Melanocyte of skin (primary cell): Measurements from ENCODE around the gene TACO1. TPM values are rescaled to one million over a fixed set of nuclear protein-coding genes. Genes with fewer than 3 reads are reported as not detected.

Experiments
- small RNA-seq, 2 donors: library from RNA; depleted of rRNA; stranded (forward); fragments of <200 nt; gene quantifications; one replicate each; pipeline ENCODE3, GENCODE V24; 2012
- total RNA-seq, 2 donors: library from RNA; depleted of rRNA; stranded (reverse); fragments of >200 nt; gene quantifications; 2 replicates each; pipeline ENCODE4 v1.2.3, GENCODE V29; 2012

The TACO1 gene
- total RNA-seq = 10 to 100 TPM; 20.0 to 38.3 TPM

DNA sequence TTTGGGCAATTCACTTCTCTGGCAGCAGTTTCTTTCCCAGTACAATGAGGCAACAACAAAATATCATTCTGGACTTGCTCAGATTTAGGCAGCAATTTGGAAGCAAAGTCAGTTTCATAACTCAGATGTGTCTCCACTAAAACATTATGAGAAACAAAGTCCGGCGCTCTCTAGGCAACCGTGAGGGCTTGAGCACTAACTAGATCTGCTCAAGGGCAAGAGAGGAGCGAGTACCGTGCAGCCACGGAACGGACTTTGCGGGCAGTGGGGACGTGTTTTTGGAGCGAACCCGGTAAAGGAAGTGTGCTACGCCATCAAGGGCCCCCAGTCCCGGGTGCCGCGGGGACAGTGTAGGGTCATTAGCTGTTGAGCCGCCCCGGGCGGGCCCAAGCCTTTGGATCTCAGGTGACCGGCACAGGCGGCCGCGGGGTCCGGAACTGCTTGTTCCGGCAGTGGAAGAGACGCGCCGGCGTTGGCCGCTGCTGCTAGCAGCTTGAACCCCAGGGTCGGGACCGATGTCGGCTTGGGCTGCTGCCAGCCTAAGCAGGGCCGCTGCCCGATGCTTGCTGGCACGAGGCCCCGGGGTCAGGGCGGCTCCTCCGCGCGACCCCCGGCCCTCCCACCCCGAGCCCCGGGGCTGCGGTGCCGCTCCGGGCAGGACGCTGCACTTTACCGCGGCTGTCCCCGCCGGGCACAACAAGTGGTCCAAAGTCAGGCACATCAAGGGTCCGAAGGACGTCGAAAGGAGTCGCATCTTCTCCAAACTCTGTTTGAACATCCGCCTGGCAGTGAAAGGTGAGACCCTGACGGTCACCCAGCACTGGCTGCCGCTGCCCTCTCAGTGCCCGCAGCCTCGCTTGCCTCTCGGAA is at the start of gene TACO1:
TSS of gene TACO1 (plus strand) at position 327 of the 870 bp plus-strand sequence. CDS start at position 516, 189 bp downstream.

DNA sequence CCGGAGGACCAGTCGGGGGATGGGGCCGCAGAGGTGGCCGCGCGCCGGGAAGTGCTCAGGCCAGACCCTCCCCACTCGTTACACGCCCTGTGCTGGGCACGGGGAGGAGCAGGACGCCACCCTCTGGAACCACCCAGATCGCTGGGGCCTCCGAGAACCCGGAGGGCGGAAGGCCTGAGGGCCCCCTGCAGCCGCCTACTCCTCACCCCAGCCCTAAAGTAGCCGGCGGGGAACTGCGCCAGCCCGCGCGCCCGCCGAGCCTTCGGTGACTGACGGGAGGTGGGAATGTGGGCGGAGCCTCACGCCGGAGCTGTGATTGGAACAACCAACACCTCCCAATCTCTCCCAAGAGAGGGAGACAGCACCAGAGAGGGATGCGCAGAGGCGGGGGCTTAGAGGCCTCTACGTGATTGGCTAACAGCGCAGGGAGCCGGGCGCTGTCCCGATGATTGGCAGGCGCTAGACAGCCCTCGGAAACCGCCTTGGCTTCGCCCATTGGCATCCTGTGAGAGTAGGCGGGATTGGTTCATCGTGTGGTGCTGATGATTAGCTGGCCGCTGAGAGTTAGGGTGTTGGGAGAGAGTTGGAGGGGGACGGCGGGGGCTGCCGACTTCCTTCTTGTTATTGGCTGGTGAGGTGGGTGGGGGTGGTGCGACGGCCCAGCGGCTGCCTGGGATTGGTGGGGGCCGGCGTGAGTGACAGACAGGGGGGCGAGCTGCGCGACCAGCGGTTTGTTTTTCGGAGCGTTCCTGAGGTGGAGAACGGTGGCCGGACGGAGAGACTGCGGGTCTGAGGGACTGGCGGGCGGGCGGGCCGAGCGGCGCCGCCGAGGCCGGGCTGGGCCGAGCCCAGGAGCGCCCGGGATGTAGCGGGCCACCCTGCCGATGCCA is 21.2 kb downstream of the TACO1 start, which contains the start of gene MAP3K3:
TSS of gene MAP3K3 (plus strand) at position 734 of the 890 bp plus-strand sequence. CDS start 343 bp downstream, outside the sequence.

Small RNAs within 50 kb of the gene (small RNA-seq; reads per million reads assigned to genes)
- 0 reads per million in 2 donors for gene RNU6-288P

Other genes with a start within 250 kb of the TACO1 start
- gene CYB561, start 154.6 kb upstream of the TACO1 start, total RNA-seq = 10 to 100 TPM; 10.7 to 17.6 TPM
- gene ACE, start 123.8 kb upstream of the TACO1 start, total RNA-seq = under 1 TPM; 0.34 to 1.00 TPM
- not detected for gene KCNH6, start 77.5 kb upstream of the TACO1 start, total RNA-seq
- gene DCAF7, start 50.4 kb upstream of the TACO1 start, total RNA-seq = 10 to 100 TPM; 34.4 to 50.0 TPM
- 10 to 100 TPM; 52.0 to 60.6 TPM for gene MAP3K3, start 21.5 kb downstream of the TACO1 start, total RNA-seq
- gene LIMD2, start 99.2 kb downstream of the TACO1 start, total RNA-seq = 10 to 100 TPM; 27.2 to 39.0 TPM
- gene STRADA, start 140.9 kb downstream of the TACO1 start, total RNA-seq = 10 to 100 TPM; 34.3 to 34.4 TPM
- gene CCDC47, start 172.7 kb downstream of the TACO1 start, total RNA-seq = 10 to 100 TPM; 57.5 to 75.6 TPM
- 10 to 100 TPM; 63.3 to 67.9 TPM for gene DDX42, start 173.3 kb downstream of the TACO1 start, total RNA-seq
- 10 to 100 TPM; 21.3 to 43.0 TPM for gene PSMC5, start 226.5 kb downstream of the TACO1 start, total RNA-seq
- gene FTSJ3, start 226.8 kb downstream of the TACO1 start, total RNA-seq = 10 to 100 TPM; 57.8 to 80.9 TPM
- 10 to 100 TPM; 93.6 to 97.7 TPM for gene SMARCD2, start 241.8 kb downstream of the TACO1 start, total RNA-seq